Muscle of leg (tissue), 11 donors: ENCODE results near the gene ABHD2. TPM values are rescaled to one million over a fixed set of nuclear protein-coding genes. Genes with fewer than 3 reads are reported as not detected.

Source experiments
- DNase-seq: peaks from one replicate; pipeline ENCODE4 v3.0.0; 2013
- H3K27ac ChIP-seq: one replicate; pipeline ENCODE4 v1.5.1; 2013; ENCODE audit warnings: mild to moderate bottlenecking, low read length, control low read depth
- H3K27me3 ChIP-seq: one replicate; pipeline ENCODE4 v1.6.1; 2013; ENCODE audit warnings: low read length; ENCODE audit not compliant: control insufficient read depth, insufficient read depth
- H3K36me3 ChIP-seq: one replicate; pipeline ENCODE4 v1.6.1; 2013; ENCODE audit warnings: low read length; ENCODE audit not compliant: control insufficient read depth, insufficient read depth
- H3K4me1 ChIP-seq: one replicate; pipeline ENCODE4 v1.6.1; 2013; ENCODE audit warnings: low read length; ENCODE audit not compliant: control insufficient read depth, insufficient read depth
- H3K4me3 ChIP-seq: one replicate; pipeline ENCODE4 v1.5.1; 2013; ENCODE audit warnings: low read length, control low read depth
- H3K9me3 ChIP-seq: replicated peaks from 2 replicates; pipeline ENCODE4 v1.6.1; 2013; ENCODE audit warnings: low read depth, low read length; ENCODE audit not compliant: control insufficient read depth
- WGBS: methylation state at CpG from one replicate; pipeline ENCODE4 v1.1.5; 2013; ENCODE audit warnings: missing lambda C conversion rate; ENCODE audit not compliant: insufficient coverage; 5-methylcytosine and 5-hydroxymethylcytosine counted together
- polyA plus RNA-seq, 8 donors: library from polyadenylated mRNA; unstranded; fragments of 120-200 nt; gene quantifications; one replicate each; pipeline versions ENCODE4 v1.2.1 to v1.2.3, GENCODE V29; 2013; ENCODE audit warnings: inconsistent platforms in 1 of 8, low replicate concordance in 1 of 8; ENCODE audit not compliant: insufficient read length in 8 of 8, insufficient read depth in 1 of 8
- total RNA-seq: library from RNA; stranded (reverse); fragments of 120-200 nt; gene quantifications from one replicate; pipeline ENCODE4 v1.2.4, GENCODE V29; 2013

Gene ABHD2
- total and polyA plus RNA-seq, 9 donors: 15.2 to 29.6 (median 20.4) TPM

GRCh38 chr15:89109238-89109637 is 21.0 kb downstream of the ABHD2 start:
- Histone ChIP-seq H3K4me3 (no peak overlapping the region), H3K4me1 (peaks cover 13% of the 10 kb centered on the region), H3K27me3 (no peaks in the 10 kb centered on the region), H3K9me3 (no peaks in the 10 kb centered on the region), H3K36me3 (peaks cover 10% of the 10 kb centered on the region), H3K27ac (no peak overlapping the region)
- no peak for DNase-seq
- WGBS: no CpG with 5 or more reads among the region's 4 CpGs

- Histone ChIP-seq H3K4me3 (no peak overlapping the region), H3K27ac (no peak overlapping the region), H3K36me3 (peaks cover 7% of the 10 kb centered on the region), H3K9me3 (no peaks in the 10 kb centered on the region), H3K27me3 (no peaks in the 10 kb centered on the region), H3K4me1 (peaks cover 9% of the 10 kb centered on the region)
- no peak for DNase-seq
- 81% methylated on average over 5 of the region's 8 CpGs for WGBS
These were observed 21.8 kb downstream of the ABHD2 start for GRCh38 chr15:89110060-89110459.

GRCh38 chr15:89111352-89111751 is 23.1 kb downstream of the ABHD2 start:
- no peaks in the 10 kb centered on the region for H3K9me3 ChIP-seq
- no peak for DNase-seq
- H3K4me3 ChIP-seq: no peak overlapping the region
- peaks cover 5% of the 10 kb centered on the region for H3K36me3 ChIP-seq
- peaks cover 9% of the 10 kb centered on the region for H3K4me1 ChIP-seq
- no peaks in the 10 kb centered on the region for H3K27me3 ChIP-seq
- no peak overlapping the region for H3K27ac ChIP-seq

GRCh38 chr15:89111961-89112340 is 23.7 kb downstream of the ABHD2 start:
- DNase-seq: no peak
- Histone ChIP-seq H3K9me3 (no peaks in the 10 kb centered on the region), H3K36me3 (peaks cover 5% of the 10 kb centered on the region), H3K4me1 (peaks cover 9% of the 10 kb centered on the region), H3K4me3 (no peak overlapping the region), H3K27me3 (no peaks in the 10 kb centered on the region), H3K27ac (no peak overlapping the region)
- no CpG with 5 or more reads among the region's 4 CpGs for WGBS

- Histone ChIP-seq H3K27me3 (no peaks in the 10 kb centered on the region), H3K4me1 (peaks cover 9% of the 10 kb centered on the region), H3K4me3 (no peak overlapping the region), H3K36me3 (peaks cover 8% of the 10 kb centered on the region), H3K27ac (no peak overlapping the region), H3K9me3 (no peaks in the 10 kb centered on the region)
- WGBS: no CpG with 5 or more reads among the region's 1 CpG
- DNase-seq: no peak
These were observed 24.2 kb downstream of the ABHD2 start for GRCh38 chr15:89112341-89112971.

DNA sequence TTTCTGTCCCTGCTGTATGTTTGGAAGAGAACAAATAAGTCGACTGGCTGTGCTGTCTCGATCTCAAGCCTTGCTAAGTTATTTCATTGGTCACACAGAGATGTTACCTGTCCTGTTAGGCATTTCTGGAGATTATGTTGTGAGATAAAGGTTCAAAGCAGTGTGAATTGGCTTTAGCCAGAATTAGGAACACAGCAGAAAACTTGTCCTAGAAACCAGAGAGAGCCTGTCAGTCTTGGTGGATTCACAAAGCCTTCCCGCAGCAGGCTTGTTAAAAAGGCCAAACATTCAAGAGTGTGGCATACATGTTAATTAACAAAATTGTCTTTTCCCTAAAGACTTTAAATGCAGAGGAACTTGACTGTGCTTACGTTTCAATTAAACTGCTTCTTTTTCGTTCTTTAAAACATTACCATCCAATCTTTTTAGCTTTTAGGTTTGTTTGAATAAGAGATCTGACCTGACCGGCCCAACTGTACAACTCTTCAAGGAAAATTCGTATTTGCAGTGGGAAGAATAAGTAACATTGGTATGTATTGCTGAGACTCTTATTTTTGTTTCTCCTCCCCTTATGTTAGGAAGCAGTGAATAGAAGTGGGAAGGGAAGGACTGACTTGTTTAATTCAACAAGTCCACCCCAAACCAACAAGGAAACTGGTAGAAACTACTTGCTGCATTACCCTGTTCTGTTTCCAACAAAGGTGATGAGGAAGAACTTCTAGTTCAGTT is 25.2 kb downstream of the ABHD2 start:
- Histone ChIP-seq H3K36me3 (peaks cover 13% of the 10 kb centered on the region), H3K4me1 (peaks cover 9% of the 10 kb centered on the region), H3K27ac (no peak overlapping the region), H3K9me3 (no peaks in the 10 kb centered on the region), H3K4me3 (no peak overlapping the region), H3K27me3 (no peaks in the 10 kb centered on the region)
- DNase-seq: no peak
- WGBS: 59% methylated on average over 3 of the region's 7 CpGs

DNA sequence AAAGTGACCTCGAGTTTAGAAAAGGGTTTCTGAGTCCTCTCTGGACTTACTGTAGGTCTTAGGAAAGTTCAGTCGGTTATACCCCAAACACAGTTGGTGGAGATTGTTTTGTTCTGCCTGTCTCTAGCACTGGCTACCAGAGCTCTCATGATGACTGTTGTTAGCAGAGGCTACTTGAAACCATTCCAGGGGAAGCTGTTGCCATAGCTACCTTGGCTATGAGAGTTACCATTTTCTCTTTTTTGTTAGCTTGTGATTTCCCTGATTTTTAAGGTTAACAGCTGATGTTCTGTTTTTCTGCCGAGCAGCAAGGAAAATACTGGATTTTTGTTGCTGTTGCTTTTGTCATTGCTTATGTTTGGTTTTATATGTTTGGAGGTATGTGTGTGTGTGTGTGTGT is 26.7 kb downstream of the ABHD2 start:
- peaks cover 21% of the 10 kb centered on the region for H3K36me3 ChIP-seq
- no peak overlapping the region for H3K4me3 ChIP-seq
- no peaks in the 10 kb centered on the region for H3K27me3 ChIP-seq
- no peaks in the 10 kb centered on the region for H3K9me3 ChIP-seq
- DNase-seq: peak; percentile 59
- no peak overlapping the region for H3K27ac ChIP-seq
- peaks cover 15% of the 10 kb centered on the region for H3K4me1 ChIP-seq
- 40% methylated on average over 1 of the region's 3 CpGs for WGBS

GRCh38 chr15:89115547-89115946 is 27.3 kb downstream of the ABHD2 start:
- peaks cover 21% of the 10 kb centered on the region for H3K36me3 ChIP-seq
- H3K27ac ChIP-seq: no peak overlapping the region
- WGBS: 62% methylated on average over 5 of the region's 5 CpGs
- no peak overlapping the region for H3K4me3 ChIP-seq
- H3K9me3 ChIP-seq: no peaks in the 10 kb centered on the region
- DNase-seq: no peak
- H3K4me1 ChIP-seq: peaks cover 15% of the 10 kb centered on the region
- no peaks in the 10 kb centered on the region for H3K27me3 ChIP-seq

DNA sequence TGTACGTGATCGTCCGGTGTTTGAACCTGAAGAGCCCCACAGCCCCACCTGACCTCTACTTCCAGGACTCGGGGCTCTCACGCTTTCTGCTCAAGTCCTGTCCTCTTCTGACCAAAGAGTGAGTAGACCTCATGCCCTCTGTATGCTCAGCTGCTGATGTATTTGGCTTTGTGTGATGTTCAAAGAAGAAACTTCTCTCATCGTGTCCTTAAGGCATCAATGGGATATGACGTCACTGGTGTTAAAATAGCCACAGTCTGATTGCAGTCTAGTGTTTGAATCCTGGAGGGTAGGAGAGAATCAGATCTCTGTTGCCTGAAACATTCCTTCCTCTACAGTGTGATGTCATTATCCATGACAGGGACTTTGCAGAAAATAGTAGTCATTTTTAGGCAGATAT is 28.1 kb downstream of the ABHD2 start:
- Histone ChIP-seq H3K27ac (no peak overlapping the region), H3K36me3 (peaks cover 22% of the 10 kb centered on the region), H3K4me1 (peaks cover 15% of the 10 kb centered on the region), H3K27me3 (no peaks in the 10 kb centered on the region), H3K9me3 (no peaks in the 10 kb centered on the region), H3K4me3 (no peak overlapping the region)
- no peak for DNase-seq
- no CpG with 5 or more reads among the region's 7 CpGs for WGBS

GRCh38 chr15:89117790-89118189 is 29.5 kb downstream of the ABHD2 start:
- no peak overlapping the region for H3K4me3 ChIP-seq
- H3K27ac ChIP-seq: no peak overlapping the region
- no peaks in the 10 kb centered on the region for H3K27me3 ChIP-seq
- no CpG with 5 or more reads among the region's 3 CpGs for WGBS
- H3K36me3 ChIP-seq: peaks cover 30% of the 10 kb centered on the region
- DNase-seq: no peak
- H3K4me1 ChIP-seq: peaks cover 9% of the 10 kb centered on the region
- H3K9me3 ChIP-seq: no peaks in the 10 kb centered on the region
